ENCODE data around the gene FDX2.

GRCh38 chr19:10321874-10322835, 6.3 kb upstream of the FDX2 start:
- TF ChIP-seq CTCF (IDR thresholded peaks at IDR 0.05) (no peak), POLR2A (IDR thresholded peaks at IDR 0.05) (no peak), POLR2AphosphoS5 (IDR thresholded peaks at IDR 0.05) (no peak)

Measured in sigmoid colon (tissue), 4 donors.